H1 (cell line): ENCODE measurements around the gene MEF2D. TPM values are rescaled to one million over a fixed set of nuclear protein-coding genes. Genes with fewer than 3 reads are reported as not detected.

Experiments
- CTCF ChIA-PET: fragments of 300-600 bp; sonication (Branson Sonifier 250); formaldehyde crosslinking; loops from one replicate; lab custom pipeline; 2021; ENCODE audit not compliant: partially characterized antibody; lab: Charles Lee
- POLR2A ChIA-PET: fragments of 300-600 bp; sonication (Branson Sonifier 250); formaldehyde crosslinking; loops from one replicate; lab custom pipeline; 2021; ENCODE audit warnings: inconsistent platforms; ENCODE audit not compliant: partially characterized antibody; lab: Charles Lee
- DNase-seq, 2 experiments: peaks; one replicate each; pipeline versions ENCODE4 v3.0.0 to v3.0.0-alpha.2; 2010 to 2022; ENCODE audit warnings: low spot score in 2 of 2, low read depth in 1 of 2, mixed read lengths in 1 of 2
- FAIRE-seq: peaks from 2 replicates; lab custom pipeline; 2011; peaks lifted over from hg19 to GRCh38; lab: Jason Lieb, UNC
- H2AFZ ChIP-seq: 2 replicates; pipeline ENCODE4 v1.8.1; 2012; ENCODE audit warnings: low read length, inconsistent platforms
- H2AK5ac ChIP-seq: 2 replicates; pipeline ENCODE4 v1.6.1; 2013; ENCODE audit warnings: low read depth, low read length
- H2BK120ac ChIP-seq: replicated peaks from 2 replicates; pipeline ENCODE3; 2013; ENCODE audit warnings: low read depth, low read length, inconsistent platforms
- H2BK12ac ChIP-seq: 2 replicates; pipeline ENCODE4 v1.6.1; 2013; ENCODE audit warnings: low read depth, low read length
- H2BK15ac ChIP-seq: 2 replicates; pipeline ENCODE4 v1.6.1; 2013; ENCODE audit warnings: low read length
- H2BK20ac ChIP-seq: 2 replicates; pipeline ENCODE4 v1.6.1; 2013; ENCODE audit warnings: low read length
- H2BK5ac ChIP-seq: 2 replicates; pipeline ENCODE4 v1.6.1; 2013; ENCODE audit warnings: low read depth, low read length
- H3K14ac ChIP-seq: 2 replicates; pipeline ENCODE4 v1.6.1; 2013; ENCODE audit warnings: inconsistent platforms; ENCODE audit not compliant: insufficient read length
- H3K18ac ChIP-seq: 2 replicates; pipeline ENCODE4 v1.6.1; 2013; ENCODE audit warnings: low read length; ENCODE audit errors: extremely low read depth
- H3K23ac ChIP-seq: 2 replicates; pipeline ENCODE4 v1.6.1; 2013; ENCODE audit warnings: inconsistent platforms; ENCODE audit not compliant: insufficient read length
- H3K23me2 ChIP-seq: 2 replicates; pipeline ENCODE4 v1.6.1; 2013; ENCODE audit warnings: low read depth, low read length
- H3K27ac ChIP-seq: 2 replicates; pipeline ENCODE4 v1.6.1; 2011; ENCODE audit warnings: low read depth, low read length, inconsistent platforms
- H3K27me3 ChIP-seq, 4 experiments: replicated peaks in 1 of 4; 1 replicate in 1 of 4; 2 replicates in 3 of 4; pipeline versions ENCODE4 v1.6.1 to v1.8.1; 2011 to 2013; ENCODE audit warnings: low read length in 3 of 4, mild to moderate bottlenecking in 3 of 4, inconsistent platforms in 2 of 4, mixed read lengths in 2 of 4, moderate library complexity in 1 of 4; ENCODE audit not compliant: control insufficient read depth in 3 of 4, insufficient read depth in 3 of 4; ENCODE audit errors: extremely low read depth in 1 of 4
- H3K36me3 ChIP-seq, 4 experiments: 2 replicates each; pipeline versions ENCODE4 v1.6.1 to v1.8.1; 2011 to 2013; ENCODE audit warnings: mild to moderate bottlenecking in 4 of 4, low read length in 3 of 4, moderate library complexity in 2 of 4, control low read depth in 1 of 4, inconsistent platforms in 1 of 4; ENCODE audit not compliant: insufficient read depth in 4 of 4, control insufficient read depth in 2 of 4
- H3K4ac ChIP-seq: replicated peaks from 2 replicates; pipeline ENCODE3; 2013; ENCODE audit warnings: low read length, low read depth, mixed read lengths, inconsistent platforms; ENCODE audit not compliant: insufficient read length
- H3K4me1 ChIP-seq, 4 experiments: replicated peaks in 1 of 4; 1 replicate in 1 of 4; 2 replicates in 3 of 4; pipeline versions ENCODE4 v1.6.1 to v1.8.1; 2011 to 2013; ENCODE audit warnings: low read length in 3 of 4, inconsistent platforms in 2 of 4, mixed read lengths in 1 of 4; ENCODE audit not compliant: insufficient read depth in 4 of 4, control insufficient read depth in 3 of 4
- H3K4me2 ChIP-seq, 2 experiments: 2 replicates each; pipeline versions ENCODE4 v1.6.1 to v1.8.1; 2011 to 2013; ENCODE audit warnings: low read depth in 2 of 2, low read length in 2 of 2, control low read depth in 1 of 2, inconsistent platforms in 1 of 2, mild to moderate bottlenecking in 1 of 2; ENCODE audit not compliant: insufficient read depth in 1 of 2
- H3K4me3 ChIP-seq, 4 experiments: fragments of 200-600, 300-600 bp in 1 of 4; sonication (generic), shearing (Covaris generic), sonication (Bioruptor Twin) in 1 of 4; 2 replicates each; pipeline versions ENCODE4 v1.5.1 to v1.8.1; 2011 to 2016; ENCODE audit warnings: low read length in 4 of 4, low read depth in 3 of 4, control low read depth in 2 of 4, inconsistent platforms in 2 of 4, mild to moderate bottlenecking in 2 of 4, mixed read lengths in 1 of 4, moderate library complexity in 1 of 4; ENCODE audit not compliant: insufficient read depth in 2 of 4; ENCODE audit errors: extremely low read depth in 1 of 4
- H3K56ac ChIP-seq: replicated peaks from 2 replicates; pipeline ENCODE3; 2013; ENCODE audit warnings: low read depth, mild to moderate bottlenecking, mixed read lengths, low read length, inconsistent platforms; ENCODE audit not compliant: insufficient read length
- H3K79me1 ChIP-seq: 2 replicates; pipeline ENCODE4 v1.6.1; 2013; ENCODE audit warnings: low read depth, low read length, control low read depth
- H3K79me2 ChIP-seq, 2 experiments: 2 replicates each; pipeline versions ENCODE4 v1.6.1 to v1.8.1; 2012 to 2013; ENCODE audit warnings: low read length in 2 of 2, mild to moderate bottlenecking in 2 of 2, inconsistent platforms in 1 of 2; ENCODE audit not compliant: insufficient read depth in 2 of 2, control insufficient read depth in 1 of 2
- H3K9ac ChIP-seq, 4 experiments: replicated peaks in 1 of 4; 1 replicate in 1 of 4; 2 replicates in 3 of 4; pipeline versions ENCODE4 v1.6.1 to v1.8.1; 2011 to 2013; ENCODE audit warnings: low read depth in 3 of 4, low read length in 3 of 4, control low read depth in 2 of 4, mild to moderate bottlenecking in 2 of 4, moderate library complexity in 2 of 4, inconsistent platforms in 1 of 4; ENCODE audit errors: extremely low read depth in 1 of 4
- H3K9me3 ChIP-seq, 2 experiments: 2 replicates each; pipeline versions ENCODE4 v1.6.1 to v1.8.1; 2012 to 2013; ENCODE audit warnings: mild to moderate bottlenecking in 2 of 2, moderate library complexity in 2 of 2, control low read depth in 1 of 2, inconsistent platforms in 1 of 2, low read depth in 1 of 2, low read length in 1 of 2, mixed read lengths in 1 of 2; ENCODE audit not compliant: insufficient read depth in 2 of 2
- H4K20me1 ChIP-seq, 2 experiments: replicated peaks in 1 of 2; 2 replicates each; pipeline versions ENCODE3 to v1.8.1; 2011 to 2013; ENCODE audit warnings: inconsistent platforms in 2 of 2, low read length in 2 of 2, mild to moderate bottlenecking in 1 of 2; ENCODE audit not compliant: insufficient read depth in 2 of 2, control insufficient read depth in 1 of 2
- H4K5ac ChIP-seq: 2 replicates; pipeline ENCODE4 v1.6.1; 2013; ENCODE audit warnings: low read length, low read depth, mixed read lengths, inconsistent platforms; ENCODE audit not compliant: insufficient read length
- H4K8ac ChIP-seq: 2 replicates; pipeline ENCODE4 v1.8.0; 2013; ENCODE audit warnings: mild to moderate bottlenecking, moderate library complexity, low read length, inconsistent platforms; ENCODE audit not compliant: insufficient read depth; ENCODE audit errors: extremely low read depth
- H4K91ac ChIP-seq: replicated peaks from 2 replicates; pipeline ENCODE3; 2013; ENCODE audit warnings: low read length, mixed read lengths, inconsistent platforms; ENCODE audit not compliant: insufficient read length
- ATF2 ChIP-seq: IDR thresholded peaks from 2 replicates; pipeline ENCODE4 v1.6.1; 2012; ENCODE audit warnings: low read length, inconsistent platforms
- CBX5 ChIP-seq: fragments of 300-800, 300-1000 bp; sonication (generic); IDR thresholded peaks from 2 replicates; pipeline ENCODE4 v1.7.1; 2016; ENCODE audit warnings: antibody characterized with exemption, low read length, low read depth
- KDM4A ChIP-seq: IDR thresholded peaks from one replicate; pipeline ENCODE4 v1.7.1; 2012; ENCODE audit warnings: low read depth, mild to moderate bottlenecking, moderate library complexity, low read length, inconsistent platforms; ENCODE audit not compliant: severe bottlenecking
- RXRA ChIP-seq: IDR thresholded peaks from 2 replicates; pipeline ENCODE4 v1.6.1; 2011; ENCODE audit warnings: low read depth, mild to moderate bottlenecking, low read length, moderate library complexity; ENCODE audit not compliant: insufficient read depth
- SP4 ChIP-seq: IDR thresholded peaks from 2 replicates; pipeline ENCODE4 v1.6.1; 2012; ENCODE audit warnings: low read length, inconsistent platforms
- SRF ChIP-seq: IDR thresholded peaks from 2 replicates; pipeline ENCODE4 v1.6.1; 2011; ENCODE audit warnings: mild to moderate bottlenecking, low read depth, low read length, moderate library complexity
- TAF7 ChIP-seq: optimal IDR thresholded peaks from 2 replicates; pipeline ENCODE3; 2011; ENCODE audit warnings: low read depth, mild to moderate bottlenecking, inconsistent platforms, low read length, moderate library complexity, borderline replicate concordance
- TEAD4 ChIP-seq: IDR thresholded peaks from 2 replicates; pipeline ENCODE4 v1.6.1; 2012; ENCODE audit warnings: low read depth, low read length, inconsistent platforms, mixed read lengths
- WGBS, 2 experiments: shearing (Covaris generic) in 1 of 2; methylation state at CpG; one replicate each; pipeline versions ENCODE4 v1.1.6 to v1.1.7; 2013 to 2015; ENCODE audit warnings: low lambda C conversion rate in 2 of 2, mixed read lengths in 2 of 2, inconsistent platforms in 1 of 2, low coverage in 1 of 2, missing lambda C conversion rate in 1 of 2; ENCODE audit not compliant: insufficient replicate concordance in 2 of 2, insufficient coverage in 1 of 2, insufficient read length in 1 of 2; ENCODE audit errors: extremely low coverage in 1 of 2, missing lambda C conversion rate in 1 of 2; 5-methylcytosine and 5-hydroxymethylcytosine counted together
- polyA plus RNA-seq, 7 experiments: library from polyadenylated mRNA; depleted of rRNA in 3 of 7; stranded (reverse) in 5 of 7; unstranded in 2 of 7; fragments of >200 nt in 5 of 7; fragments of 200-250 nt in 2 of 7; gene quantifications; 1 replicate in 5 of 7; 2 replicates in 1 of 7; 4 replicates in 1 of 7; pipeline versions ENCODE4 v1.2.1 to v1.2.3, GENCODE V29; 2011 to 2013; ENCODE audit warnings: missing spikeins in 2 of 7, mixed read lengths in 2 of 7
- total RNA-seq: library from RNA; stranded (reverse); fragmentation: NEBNext Ultra II Directional; extraction: Animal tissue kit (Norgen Biotek cat#: 25700); gene quantifications from 2 replicates; pipeline ENCODE4 v1.2.1, GENCODE V29; 2021
- TF ChIP-seq, protein P1 (sequence below): IDR thresholded peaks from 2 replicates; pipeline ENCODE4 v1.6.1; 2012; ENCODE audit warnings: inconsistent platforms

Gene MEF2D
- total and polyA plus RNA-seq, 2 of the 8 experiments (the other 6 are each of a cell fraction or from before 2014, with no cell fraction given), result 17.3 to 20.3 TPM

GRCh38 chr1:156433602-156434001, 67.0 kb downstream of the MEF2D start:
- Histone ChIP-seq H3K27ac (no peak overlapping the region), H3K9me3 (no peaks in the 10 kb centered on the region), H2AK5ac (no peak overlapping the region), H3K4me3 (no peak overlapping the region), H3K23ac (no peak overlapping the region), H2BK12ac (no peak overlapping the region), H4K5ac (no peak overlapping the region), H3K18ac (no peak overlapping the region), H4K91ac (no peak overlapping the region), H3K4me2 (no peak overlapping the region), H3K79me2 (no peaks in the 10 kb centered on the region), H2BK15ac (no peak overlapping the region), H4K8ac (no peak overlapping the region), H3K27me3 (peaks cover 86 to 100% (median 99%) of the 10 kb centered on the region in 4 experiments), H3K56ac (no peak overlapping the region), H3K79me1 (no peaks in the 10 kb centered on the region), H2AFZ (no peak overlapping the region), H2BK5ac (no peak overlapping the region), H3K9ac (no peak overlapping the region), H4K20me1 (peaks cover 4 to 14% of the 10 kb centered on the region in 2 experiments), H2BK20ac (no peak overlapping the region), H3K36me3 (peaks cover 0 to 10% (median 0%) of the 10 kb centered on the region in 4 experiments; a peak in 1 of 8 replicates), H3K14ac (no peak overlapping the region), H3K4me1 (peaks cover 14 to 44% (median 18%) of the 10 kb centered on the region in 4 experiments), H2BK120ac (no peak overlapping the region), H3K23me2 (peaks cover 5% of the 10 kb centered on the region; the same call in 1 of the 2 replicates), H3K4ac (no peak overlapping the region)
- POLR2A ChIA-PET, result interaction anchor here (2.2 to 6.4 kb wide), 4 partner anchors 10 to 48 kb away, joined by 7 to 74 read pairs (median 12); no protein-coding TSS in a partner anchor
- WGBS, 2 experiments, result 0% methylated on average over 1 of the region's 1 CpG; no CpG with 5 or more reads in 1 of the 2 experiments
- CTCF ChIA-PET, result interaction anchor here (2.2 to 14.9 kb wide), 5 partner anchors 9 to 47 kb away, joined by 14 to 217 read pairs (median 63); no protein-coding TSS in a partner anchor
- TF ChIP-seq, protein P1, sequence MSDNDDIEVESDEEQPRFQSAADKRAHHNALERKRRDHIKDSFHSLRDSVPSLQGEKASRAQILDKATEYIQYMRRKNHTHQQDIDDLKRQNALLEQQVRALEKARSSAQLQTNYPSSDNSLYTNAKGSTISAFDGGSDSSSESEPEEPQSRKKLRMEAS, result no peak
- TF ChIP-seq ATF2 (no peak), TAF7 (no peak), RXRA (no peak), TEAD4 (no peak), KDM4A (no peak), SP4 (no peak), CBX5 (no peak), SRF (no peak)
- DNase-seq (no peak), FAIRE-seq (no peak)
